HG03469 (cell line): ENCODE measurements around the gene COL13A1.

Experiments
- ATAC-seq: cut with Tn5 transposase; IDR thresholded peaks from one replicate; pipeline ENCODE4 v1.9.1; 2021; ENCODE audit warnings: mild to moderate bottlenecking, moderate library complexity, moderate number of reproducible peaks; ENCODE audit not compliant: unreplicated experiment

COL13A1 gene

DNA sequence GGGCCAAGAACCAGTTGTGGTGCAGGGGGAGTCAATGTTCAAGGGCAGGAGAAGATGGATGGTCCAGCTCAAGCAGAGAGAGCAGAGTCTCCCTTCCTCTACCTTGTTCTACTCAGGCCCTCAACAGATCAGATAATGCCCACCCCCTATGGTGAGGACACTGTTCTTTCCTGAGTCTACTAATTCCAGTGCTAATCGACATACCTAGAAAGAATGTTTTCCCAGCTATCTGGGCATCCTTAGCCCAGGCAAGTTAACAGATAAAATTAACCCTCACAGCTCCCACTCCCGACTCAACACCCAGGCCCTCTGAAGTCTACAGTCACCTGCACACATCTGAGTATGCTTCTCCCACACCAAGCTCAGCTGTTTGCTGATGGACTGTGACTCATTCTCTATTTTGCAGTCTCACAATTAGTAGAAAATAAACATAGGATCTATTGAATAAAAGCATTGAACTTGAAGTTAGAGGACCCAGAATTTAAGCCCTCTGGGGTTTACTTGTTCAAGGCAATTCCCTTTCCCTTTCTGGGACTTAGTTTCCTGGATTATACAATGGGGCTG is 17.1 kb downstream of the COL13A1 start:
- ATAC-seq = no peak

DNA sequence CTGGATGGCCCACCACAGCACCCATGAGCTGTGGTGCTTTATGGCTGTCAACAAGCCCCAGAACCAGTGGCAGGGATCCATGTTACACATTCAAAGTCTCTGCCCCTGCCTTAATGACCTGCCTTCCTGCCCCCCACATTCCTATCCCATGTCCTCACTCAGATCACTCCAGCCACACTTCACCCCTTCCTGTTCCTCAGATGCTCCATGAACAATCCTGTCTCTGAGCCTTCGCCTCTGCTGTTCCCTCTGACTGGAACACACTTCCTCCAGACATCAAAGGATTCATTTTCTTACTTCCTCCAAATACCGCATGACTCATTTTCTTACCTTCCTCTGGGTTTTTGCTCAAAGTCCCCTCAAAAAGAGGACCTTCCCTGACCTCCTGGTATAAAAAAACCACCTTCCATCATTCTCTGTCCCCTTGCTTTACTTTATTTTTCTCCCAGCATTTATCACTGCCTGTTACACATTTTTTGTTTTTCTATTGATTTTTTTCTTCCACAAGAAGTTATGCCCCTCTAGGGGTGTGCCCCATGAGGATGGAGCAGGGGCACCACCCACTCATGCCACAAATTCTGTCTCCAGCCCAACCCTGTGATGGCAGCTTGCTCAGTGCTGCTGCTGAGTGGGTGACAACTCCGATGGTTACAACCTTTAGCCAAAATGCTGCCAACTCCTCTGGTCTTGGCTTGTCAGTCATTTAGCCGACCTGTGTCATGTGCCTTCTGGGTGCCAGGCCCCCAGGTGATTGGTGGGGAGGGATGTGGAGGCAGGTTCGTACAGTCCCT is 18.2 kb downstream of the COL13A1 start:
- no peak for ATAC-seq

DNA sequence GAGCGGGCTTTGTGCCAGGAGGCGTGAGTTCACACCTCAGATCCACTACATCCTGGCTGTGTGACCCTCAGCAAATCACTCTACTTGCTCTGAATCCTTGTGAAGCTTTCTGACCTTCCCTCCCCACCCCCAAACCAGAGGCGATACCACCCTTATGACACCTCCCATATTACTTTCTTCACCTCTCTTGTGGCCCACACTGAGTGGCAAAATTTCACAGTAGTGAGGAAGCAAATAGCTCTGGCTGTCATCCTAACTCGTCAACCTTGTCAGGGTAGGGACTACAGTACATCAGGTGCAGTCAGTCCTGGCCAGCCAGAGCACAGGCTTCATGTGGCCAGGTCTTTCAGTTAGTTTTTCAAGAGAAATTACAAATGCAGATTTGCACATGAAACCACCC is 19.1 kb downstream of the COL13A1 start:
- no peak for ATAC-seq

DNA sequence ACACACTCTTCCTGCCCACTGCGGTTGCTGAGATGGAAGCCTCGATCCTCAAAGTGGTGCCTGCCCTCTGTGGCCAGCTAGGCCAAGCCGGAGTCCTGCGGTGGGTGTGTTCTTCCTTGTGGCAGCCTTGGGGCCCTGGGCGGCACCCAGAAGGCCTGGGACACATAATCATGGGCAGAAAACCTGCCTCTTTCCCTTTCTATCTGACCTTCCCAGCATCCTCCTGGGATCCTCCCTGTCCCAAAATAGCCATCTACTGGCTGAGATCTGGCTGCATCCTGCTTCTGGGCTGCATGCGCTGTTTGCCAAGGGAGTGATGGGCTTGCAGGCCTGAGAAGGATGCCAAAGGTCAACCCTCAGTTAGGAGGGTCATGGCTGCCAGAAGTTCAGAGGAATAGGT is 23.9 kb downstream of the COL13A1 start:
- ATAC-seq = no peak

DNA sequence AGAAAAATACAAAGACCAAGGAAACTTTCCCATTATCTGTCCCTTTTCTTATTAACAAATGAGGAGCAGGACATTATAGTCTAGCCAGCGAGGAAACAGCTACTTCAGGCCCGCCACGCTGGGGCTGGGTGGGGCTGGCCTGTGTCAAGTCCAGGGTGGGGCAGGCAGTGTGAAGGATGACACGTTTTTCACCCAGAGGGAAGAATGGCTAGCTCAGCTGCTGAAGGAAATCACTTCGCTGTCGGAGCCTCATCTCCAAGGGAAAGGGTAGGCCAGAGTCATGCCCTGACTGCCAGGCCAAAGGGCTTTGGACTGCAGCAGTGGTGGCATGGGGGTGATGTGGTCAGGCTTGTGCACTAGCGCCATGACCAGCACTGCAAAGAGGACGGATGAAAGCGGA is 24.4 kb downstream of the COL13A1 start:
- no peak for ATAC-seq

DNA sequence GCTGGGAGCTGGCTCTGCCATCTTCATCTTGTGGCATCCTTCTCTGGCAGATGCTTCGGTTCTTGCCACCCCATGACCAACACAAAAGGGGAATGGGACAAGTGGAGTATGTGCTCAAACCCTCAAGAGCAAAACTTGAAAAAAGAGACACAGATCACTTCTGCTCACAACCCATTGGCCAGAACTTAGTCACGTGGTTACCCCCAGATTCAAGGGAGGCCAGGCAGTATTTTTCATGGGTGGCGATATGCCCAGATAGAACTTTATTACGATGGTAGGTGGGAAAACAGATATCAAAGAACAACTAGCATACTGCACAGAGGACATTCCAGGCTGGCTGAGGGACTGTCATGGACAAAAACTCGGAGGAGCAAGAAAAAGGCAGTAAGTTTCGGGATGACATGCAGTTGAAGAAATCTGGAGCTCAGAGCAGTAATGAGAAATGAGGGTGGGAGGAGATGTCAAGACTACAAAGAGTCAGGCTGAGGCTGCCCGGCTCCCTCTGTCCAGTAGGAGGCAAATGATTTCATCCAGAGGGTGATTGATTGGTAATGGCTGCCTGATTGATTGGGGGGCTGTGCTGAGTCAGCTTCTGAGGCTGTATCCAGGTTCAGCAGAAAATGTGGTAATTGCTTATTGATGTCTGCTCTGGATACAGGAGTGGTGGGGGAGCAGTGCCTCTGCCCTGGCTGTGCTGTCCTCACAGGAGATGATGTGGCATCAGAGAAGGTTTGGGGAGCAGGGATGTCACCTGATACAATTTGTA is 25.3 kb downstream of the COL13A1 start:
- no peak for ATAC-seq

DNA sequence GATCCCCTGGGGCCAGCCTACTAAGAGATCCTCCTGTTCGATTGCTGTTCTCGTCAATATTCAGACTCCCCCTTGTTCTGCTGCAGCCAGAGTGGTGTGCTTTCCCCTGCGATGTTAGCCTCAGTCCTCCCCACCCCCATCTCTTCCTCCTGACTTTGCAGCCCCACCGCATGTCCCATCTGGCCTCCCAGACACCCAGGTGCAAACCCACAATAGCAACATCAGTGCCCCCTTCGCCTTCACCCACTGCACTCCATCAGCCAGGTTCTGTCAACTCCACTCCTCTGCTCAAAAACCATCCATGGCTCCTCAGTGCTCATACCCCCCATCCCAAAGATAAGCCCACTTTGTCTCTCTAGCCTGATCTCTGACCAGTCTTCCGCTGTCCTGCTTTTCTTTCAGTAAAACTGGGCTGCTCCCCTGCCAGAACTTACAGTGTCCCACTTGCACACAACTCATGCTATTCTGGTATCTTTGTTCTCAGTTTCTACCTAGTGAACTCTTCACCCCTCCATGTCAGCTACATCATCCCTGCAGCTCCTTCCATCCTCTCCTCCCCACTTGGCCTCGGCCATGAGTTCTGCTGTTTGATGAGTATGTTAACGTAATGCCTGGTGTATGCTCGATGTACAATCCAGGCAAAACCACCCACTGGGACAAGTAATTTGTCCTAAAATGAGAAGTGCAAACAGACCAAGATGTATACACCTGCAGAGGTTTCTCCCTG is 26.6 kb downstream of the COL13A1 start:
- ATAC-seq = no peak

DNA sequence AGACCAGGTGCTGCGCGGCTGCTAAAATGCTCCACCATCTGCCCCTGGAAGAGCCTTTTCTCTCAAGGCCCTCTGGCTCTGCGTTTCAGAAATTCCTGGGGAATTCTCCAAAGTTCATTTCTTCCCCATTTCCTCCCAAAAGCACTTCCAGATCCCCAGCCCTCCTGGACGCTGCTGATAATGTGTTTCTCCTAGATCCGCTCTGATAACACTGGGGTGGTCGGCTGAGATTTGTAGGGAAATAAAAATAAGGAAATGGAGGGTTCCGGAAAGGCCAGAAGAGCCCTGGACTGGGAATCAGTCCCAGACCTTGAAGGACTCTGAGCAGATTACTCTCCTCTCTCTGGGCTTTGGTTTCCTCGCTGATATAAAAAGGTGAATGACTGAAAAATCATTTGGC is 28.1 kb downstream of the COL13A1 start:
- ATAC-seq = no peak

DNA sequence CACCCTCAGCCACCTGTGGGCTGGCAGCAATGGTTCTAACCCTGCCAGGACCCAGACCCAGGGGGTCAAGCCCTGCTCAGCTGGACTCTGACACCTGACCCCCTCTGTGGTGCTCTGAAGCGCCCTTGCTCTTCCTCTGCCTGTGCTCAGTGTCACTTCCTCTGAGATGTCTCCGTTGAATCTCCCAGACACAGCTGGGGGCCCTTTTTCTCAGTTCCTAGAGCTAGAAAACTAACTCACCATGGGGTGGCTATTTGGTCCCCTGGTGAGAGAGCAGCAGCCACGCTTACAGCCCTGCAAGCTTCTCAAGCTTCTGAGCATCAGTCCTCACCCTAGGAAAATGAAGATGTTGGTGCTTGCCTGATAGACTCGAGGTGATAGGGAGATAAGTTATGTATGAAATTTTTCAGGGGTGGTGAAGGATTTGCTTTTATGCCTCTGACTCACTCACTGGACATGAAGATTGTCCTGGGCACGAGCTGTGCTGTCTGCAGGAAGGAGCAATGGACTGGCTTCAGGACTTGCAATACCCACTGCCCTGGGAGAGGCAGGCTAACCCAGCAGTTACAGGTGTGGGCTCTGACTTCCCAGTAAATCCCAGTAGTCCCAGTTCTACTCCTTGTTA is 29.6 kb downstream of the COL13A1 start:
- ATAC-seq = no peak

DNA sequence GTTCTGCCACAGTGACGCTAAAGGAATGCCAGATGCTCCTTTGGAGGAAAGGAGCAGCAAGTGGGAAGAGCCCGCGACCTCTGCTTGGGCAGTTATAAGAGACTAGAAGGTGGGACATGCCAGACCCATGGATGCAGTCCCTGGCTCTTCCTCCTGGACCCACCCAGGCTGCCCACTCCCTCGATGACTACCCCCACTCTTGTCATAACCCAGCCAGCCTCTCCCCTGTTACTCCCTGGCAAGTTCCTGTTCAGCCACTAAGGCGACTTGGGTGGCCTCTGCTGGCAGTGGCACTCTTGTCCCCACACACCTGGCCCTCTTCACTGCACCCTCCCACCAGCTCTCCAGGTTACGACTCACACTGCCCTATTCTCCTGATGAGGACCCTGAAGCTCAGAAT is 33.5 kb downstream of the COL13A1 start:
- no peak for ATAC-seq

DNA sequence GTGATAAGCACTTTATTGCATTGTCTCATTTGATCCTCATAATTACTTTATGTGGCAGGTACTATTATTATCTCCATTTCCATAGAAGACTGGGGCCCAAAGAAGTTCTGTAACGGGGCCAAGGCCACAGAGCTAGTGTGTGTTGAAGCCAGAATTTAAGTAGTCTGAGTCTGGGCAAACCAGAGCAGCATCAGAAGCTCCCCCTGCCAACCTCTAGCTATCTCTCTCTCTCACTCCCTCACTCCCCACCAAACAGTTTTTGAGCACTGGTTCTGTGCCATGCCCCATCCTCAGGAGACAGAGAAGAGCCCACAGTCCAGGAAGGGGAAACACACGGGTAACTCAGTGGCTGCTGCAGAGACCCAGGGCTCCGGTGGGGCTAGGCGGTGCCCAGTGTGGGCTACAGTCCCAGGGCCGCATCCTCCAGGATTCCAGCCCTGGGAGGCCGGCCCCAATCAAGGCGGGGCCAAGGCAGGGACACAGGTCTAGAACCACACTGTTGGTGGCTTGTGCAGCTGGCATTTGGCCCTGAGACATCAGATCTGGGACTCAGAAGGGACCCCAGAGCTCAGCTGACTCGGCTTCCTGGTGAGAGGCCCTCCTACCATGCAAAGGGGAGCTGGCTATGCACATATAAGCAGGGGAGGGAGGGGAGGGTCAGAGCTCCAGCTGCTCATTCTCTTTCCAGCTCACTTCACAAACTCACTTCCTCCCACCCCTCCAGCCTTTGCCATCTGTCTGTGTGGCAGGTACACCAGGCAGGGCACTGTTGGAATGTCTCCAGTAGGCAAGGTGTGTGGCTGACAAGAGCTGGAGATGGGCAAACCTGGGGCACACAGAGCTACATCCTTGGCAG is 34.4 kb downstream of the COL13A1 start:
- ATAC-seq = no peak

DNA sequence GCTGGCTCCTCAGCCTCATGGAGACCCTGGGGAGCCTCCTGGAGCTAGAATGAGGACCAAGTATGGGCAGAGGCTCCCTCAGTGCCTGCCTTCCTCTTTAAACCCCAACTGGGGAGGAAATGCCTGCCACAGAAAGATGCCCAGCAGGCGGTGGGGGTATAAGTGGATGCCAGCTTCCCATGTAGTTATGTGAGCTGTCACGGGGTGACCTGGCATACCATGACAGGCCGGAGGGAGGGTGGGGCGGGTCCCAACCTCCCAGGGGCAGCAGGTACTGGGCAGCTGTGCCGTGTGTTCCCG is 35.0 kb downstream of the COL13A1 start:
- no peak for ATAC-seq

DNA sequence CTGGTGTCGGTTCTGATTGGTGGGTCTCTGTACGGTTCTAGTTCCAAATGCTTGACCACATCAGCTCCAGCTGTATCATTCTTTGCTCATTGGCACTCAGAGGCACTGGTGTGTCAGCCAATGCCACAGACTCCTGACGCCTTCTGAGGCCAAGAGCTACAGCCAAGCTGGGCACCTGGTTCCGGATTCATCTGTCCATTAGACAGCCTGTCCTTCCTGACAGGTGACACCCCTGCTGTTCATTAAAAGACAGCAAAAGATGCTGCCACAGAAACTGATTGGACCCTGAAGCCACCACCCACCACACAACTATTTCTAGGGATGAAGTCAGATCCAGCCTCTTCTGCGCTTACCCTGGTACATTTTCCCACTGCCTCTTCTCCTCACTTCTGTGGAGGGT is 35.6 kb downstream of the COL13A1 start:
- no peak for ATAC-seq

DNA sequence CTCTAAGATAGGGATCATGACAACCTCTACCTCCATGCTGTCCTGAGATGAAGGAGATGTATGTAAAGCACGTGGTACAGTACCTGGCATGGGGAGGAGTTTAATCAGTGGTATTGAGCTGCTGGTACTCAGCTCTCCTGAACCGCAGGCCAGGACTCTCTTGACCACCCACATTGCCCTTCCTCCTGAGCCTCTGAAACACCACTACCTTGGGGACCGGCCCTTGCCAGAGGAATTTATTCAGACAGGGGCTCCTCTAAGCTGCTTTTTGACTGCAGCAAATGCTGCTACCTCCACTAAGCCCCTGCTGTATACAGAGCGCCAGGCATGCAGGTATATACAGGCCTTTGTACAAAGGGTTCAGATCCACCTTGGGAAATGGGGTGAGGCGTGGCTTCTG is 36.7 kb downstream of the COL13A1 start:
- ATAC-seq = no peak

DNA sequence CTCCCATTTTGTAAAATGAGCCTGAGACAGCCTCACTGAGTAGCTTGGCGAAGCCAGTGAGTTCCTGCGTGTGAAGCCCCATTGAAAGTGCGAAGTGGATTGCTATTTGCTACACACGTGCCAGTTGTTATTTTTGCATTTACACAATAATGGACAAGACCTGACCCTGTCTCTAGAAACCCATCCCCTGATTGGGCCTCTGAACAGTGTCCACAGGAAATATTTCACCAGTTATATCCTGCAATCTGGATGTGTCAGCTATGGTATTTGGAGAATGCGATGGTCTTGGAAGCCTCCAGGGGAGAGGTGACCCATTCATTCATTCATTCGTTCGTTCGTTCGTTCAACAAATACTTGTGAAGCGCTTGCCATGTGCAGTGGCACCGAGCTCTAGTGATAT is 37.1 kb downstream of the COL13A1 start:
- ATAC-seq = no peak

DNA sequence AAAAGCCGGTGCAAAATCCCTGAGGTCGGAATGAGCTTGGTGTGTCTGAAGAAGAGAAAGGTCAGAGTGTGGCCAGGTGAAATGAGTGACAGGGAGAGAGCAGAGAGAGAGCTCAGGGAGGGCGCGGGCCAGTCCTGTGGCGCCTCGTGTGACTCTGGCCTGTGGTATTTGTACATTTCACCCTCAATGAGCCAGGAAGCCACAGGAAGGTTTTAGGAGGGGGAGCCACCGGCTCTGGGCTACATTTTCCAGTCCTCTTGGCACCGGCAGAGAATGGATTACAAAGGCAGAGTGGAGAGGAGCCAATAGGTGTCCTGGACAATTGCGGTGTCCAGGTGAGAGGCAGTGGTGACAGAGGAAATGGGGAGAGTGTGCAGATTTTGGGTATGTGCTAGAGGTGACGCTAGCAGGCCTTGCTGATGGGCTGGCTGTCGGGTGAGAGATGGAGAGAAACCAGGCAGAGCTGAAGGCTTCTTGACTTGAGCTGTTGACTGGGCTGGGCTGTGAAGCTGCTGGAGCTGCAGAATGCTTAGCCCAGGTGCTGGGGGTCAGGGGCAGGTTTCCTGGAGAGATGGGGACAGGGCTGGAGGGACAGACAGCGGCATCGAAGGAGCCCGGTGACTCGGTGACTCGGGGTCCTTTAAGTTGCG is 38.1 kb downstream of the COL13A1 start:
- ATAC-seq = no peak

DNA sequence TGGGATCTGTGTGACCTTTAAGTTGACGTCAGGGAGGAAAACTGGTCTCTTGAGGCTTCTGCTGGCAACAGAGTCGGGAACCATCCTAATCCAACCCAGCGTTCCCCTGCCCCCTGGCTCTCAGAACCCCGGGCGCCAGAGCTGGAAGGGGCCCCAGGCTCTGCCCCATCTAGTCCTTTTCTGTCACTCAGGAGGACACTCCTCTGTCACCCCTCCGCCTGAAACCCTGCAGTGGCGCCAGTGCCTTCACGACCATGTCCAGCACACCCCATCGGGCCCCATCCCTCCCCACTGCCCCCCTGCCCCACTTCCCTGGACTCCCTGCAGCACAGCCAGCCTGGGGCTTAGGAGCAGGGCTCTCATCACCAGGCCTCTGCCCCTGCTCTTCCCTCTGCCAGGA is 39.1 kb downstream of the COL13A1 start:
- ATAC-seq = no peak

DNA sequence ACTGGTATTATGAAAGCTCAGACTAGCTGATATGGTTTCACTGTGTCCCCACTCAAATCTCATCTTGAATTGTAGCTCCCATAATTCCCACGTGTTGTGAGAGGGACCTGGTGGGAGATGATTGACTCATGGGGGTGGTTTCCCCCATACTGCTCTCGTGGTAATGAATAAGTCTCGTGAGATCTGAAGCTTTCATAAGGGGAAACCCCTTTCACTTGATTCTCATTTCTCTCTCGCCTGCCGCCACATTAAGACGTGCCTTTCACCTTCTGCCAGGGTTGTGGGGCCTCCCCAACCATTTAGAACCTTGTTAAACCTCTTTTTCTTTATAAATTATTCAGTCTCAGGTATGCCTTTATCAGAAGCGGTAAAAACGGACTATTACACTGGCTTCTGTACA is 40.3 kb downstream of the COL13A1 start:
- ATAC-seq = no peak

DNA sequence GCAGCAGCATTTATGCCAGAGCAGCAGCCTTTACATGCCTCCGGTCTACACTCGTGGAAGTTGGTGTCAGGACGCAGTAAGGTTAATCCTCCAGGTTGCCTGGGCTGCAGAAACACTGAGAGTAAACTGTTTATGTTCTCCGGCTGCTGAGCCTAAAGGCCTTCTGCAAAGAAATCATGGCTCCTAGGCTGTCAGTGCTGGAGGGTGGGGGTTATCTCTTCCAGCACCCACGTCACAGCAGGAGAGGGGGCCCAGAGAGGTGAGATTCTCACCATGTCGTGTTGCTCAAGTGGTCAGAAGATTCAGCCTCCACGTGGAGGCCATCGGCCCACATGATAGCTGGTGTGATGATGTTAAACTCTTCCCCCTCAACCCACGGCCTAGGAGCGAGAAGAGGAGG is 41.2 kb downstream of the COL13A1 start:
- ATAC-seq = no peak

DNA sequence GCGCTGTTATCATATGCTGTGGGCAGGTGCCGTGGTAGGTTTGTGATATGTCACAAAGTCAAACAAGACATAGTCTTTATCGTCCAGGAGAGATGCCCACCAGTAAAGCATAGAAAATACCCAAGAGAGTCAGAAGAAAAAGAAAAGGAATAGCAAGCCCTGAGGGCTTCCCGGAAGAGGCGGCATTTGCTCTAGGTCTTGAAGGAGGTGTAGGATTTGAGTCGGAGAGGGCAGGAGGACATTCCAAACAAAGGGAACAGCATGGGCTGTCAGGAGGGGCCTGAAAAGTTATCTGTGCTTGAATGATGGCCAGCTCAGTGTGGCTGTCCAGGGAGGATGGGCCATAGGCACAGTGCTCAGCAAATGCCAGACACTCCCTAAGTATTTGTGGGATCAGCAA is 42.2 kb downstream of the COL13A1 start:
- ATAC-seq = no peak
